Measurements from ENCODE around the gene ELP2.

GRCh38 chr18:36109737-36110136 lies 20.0 kb upstream of the ELP2 start:
- TF ChIP-seq CTCF (conservative IDR thresholded peaks at IDR 0.05; ENCODE audit: low read depth, low read length) = no peak
- TF ChIP-seq EZH2 (IDR thresholded peaks at IDR 0.05; ENCODE audit: borderline replicate concordance, low read depth, low read length, poor library complexity, severe bottlenecking) = no peak

Data from A673 (cell line).